Ecto neural progenitor cell (in vitro differentiated cells): ENCODE data around the gene N4BP3.
A peak's percentile ranks its signal among the peaks of the same experiment; 100 is the strongest.

Experiments
- DNase-seq: peaks from one replicate; pipeline ENCODE4 v3.0.0-alpha.2; 2018; ENCODE audit warnings: low spot score

The N4BP3 gene

DNA sequence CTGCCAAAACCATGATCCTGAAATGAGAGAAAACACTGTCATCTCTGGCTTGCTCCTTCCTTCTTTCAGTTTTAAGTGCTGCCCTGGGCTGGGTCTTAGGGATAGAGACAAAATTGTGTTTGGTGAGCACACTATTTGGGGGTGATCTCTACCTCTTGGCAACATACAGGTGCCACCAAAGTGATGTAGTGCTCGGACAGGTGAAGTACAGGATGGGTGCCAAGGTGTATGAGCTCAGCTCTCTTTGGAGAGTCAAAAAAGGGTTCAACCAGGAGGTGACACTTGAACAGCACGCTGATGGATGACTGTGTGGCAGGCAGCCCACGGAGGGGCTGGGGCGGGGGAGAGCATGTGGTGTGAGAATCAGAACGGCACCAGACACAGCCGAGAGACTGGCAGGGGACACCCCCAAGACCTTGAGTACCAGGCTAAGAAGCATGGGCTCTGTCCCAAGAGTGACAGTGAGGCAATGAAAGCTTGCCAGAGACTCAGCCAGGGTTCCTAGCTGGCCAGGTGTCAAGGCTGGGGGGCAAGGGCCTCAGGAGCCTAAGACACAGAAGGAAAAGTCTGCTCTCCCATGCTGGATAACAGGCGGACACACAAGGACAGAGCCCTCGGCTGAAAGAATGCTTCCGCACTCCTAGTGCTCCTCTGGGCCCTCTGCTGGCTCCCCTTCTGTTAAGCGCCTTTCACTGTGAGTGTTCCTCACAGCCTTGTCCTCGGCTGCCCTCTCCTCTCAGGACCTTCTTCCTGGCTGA is 37.8 kb downstream of the N4BP3 start:
- no peak for DNase-seq

DNA sequence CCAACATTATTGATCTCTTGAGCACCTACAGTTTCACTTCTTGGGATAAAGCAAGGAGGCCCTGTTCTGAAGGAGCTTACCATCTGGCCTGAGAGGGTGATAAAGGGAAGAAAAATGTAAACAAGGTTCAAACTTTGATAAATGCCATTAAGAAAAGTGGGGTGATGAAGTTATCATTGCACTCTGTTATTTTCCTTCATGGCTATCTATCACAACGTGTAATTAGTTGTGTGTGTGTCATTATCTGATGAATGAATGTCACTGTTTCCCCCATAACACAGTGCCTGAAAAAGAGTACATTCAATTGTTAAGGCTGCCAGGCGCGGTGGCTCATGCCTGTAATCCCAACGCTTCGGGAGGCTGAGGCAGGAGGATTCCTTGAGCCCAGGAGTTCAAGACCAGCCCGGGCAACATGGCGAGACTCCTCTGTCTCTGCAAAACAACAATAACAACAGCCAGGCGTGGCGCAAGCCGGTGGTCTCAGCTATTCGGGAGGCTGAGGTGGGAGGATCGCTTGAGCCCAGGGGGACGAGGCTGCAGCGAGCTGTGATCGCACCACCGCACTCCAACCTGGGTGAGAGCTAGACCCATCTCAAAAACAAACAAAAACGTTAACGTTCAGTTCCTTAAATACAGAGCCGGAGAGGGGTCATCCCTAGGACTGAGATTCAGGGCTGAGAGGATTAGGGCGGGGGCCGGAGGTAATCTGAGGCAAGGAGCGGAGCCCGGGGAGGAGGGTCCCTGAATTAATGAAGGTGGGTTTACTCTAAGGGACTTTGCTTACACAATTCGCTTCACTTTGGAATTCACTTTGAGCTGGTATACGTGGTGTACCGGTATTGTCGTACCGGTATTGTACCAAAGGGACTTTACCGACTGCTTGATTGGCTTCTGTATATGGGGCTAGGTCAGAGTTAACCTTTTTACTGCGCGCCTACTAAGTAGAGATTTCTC is 39.4 kb downstream of the N4BP3 start:
- no peak for DNase-seq

DNA sequence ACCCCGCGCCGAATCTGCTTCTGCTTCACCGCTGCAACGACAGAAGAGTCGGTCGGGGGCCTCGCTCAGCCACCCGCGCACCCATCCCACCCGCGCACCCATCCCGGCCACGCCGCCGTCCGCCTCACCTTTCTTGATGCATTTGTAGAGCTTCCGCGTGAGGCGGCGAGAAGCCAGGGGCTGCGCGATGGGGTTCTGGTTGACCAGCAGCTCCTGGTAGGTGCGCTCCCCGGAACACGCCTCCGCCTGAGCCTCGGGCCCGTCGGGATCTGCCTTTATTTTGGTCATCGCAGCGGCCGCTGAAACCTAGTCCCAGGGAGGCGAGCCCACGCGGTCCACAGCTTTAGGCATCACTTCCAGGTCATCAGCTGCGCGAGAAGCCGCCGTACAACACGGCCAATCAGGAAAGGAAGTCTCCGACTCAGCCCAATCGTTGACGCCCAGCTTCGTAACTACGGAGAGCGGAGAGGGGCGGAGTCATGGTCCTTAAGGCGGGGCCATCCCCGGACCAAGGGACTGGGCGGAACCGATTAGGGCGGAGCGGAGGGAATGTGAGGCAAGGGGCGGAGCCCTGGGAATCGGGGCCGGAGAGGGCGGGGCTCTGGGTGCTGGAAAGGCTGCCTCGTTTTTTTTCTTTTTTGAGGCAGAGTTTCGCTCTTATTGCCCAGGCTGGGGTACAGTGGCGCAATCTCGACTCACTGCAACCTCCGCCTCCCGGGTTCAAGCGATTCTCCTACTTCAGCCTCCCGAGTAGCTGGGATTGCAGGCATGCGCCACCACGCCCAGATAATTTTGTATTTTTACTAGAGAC is 40.4 kb downstream of the N4BP3 start, which contains the start of gene NHP2:
Gene NHP2, minus strand, starts transcription at position 356 of the 811 bp plus-strand sequence. Its CDS starts 68 bp downstream, at position 288.
- peak; percentile 98 for DNase-seq

DNA sequence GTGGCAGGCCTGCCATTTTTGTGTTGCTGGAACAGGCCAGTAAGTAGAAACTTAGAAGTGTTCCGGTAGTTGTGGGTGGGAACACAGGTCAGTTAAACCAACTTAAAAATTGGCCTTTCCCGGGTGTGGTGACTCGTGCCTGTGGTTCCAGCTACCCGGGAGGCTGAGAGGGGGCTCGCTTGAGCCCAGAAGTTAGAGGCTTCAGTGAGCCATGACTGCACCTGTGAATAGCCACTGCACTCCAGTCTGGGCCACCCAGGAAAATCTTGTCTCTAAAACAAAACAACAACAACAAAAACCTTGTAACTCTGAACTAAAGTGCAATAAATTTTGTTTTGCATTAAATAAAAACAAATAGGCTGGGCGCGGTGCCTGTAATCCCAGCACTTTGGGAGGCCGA is 41.7 kb downstream of the N4BP3 start:
- no peak for DNase-seq

DNA sequence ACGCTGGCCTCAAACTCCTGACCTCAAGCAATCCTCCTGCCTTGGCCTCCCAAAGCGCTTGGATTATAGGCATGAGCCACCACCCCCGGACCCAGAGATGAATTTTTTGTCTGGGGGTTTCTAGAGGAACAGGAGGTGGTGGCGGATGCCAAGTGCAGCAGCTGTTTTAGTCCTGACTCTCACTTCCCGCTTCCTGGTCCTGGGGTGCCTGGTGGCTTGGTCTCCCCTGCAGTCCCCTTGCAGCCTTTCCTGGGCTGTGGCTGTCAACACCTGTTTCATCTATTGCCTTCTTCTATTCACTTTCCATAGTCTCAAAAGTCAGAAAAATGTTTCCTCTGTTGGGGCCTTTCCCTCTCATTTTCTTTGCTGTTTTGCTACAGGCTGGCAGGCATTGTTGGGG is 46.8 kb downstream of the N4BP3 start:
- DNase-seq = no peak

DNA sequence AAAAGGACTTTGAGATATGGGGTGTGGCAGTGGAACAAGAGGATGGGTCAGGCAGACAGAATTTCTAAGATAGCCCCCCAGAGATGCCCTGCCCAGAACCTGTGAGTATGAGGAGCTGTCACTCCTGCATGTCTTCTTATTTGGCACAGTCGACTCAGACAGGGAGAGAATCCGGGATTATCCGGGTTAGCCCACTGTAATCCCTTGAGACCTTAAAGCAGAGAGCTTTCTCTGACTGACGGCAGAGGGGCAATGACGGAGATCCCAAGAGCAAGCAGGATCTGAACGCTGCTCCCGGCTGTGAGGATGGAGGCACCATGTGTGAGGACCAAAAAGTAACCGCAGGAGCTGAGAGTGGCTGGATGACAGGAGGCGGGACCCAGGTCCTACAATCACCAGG is 49.1 kb downstream of the N4BP3 start:
- DNase-seq = no peak

DNA sequence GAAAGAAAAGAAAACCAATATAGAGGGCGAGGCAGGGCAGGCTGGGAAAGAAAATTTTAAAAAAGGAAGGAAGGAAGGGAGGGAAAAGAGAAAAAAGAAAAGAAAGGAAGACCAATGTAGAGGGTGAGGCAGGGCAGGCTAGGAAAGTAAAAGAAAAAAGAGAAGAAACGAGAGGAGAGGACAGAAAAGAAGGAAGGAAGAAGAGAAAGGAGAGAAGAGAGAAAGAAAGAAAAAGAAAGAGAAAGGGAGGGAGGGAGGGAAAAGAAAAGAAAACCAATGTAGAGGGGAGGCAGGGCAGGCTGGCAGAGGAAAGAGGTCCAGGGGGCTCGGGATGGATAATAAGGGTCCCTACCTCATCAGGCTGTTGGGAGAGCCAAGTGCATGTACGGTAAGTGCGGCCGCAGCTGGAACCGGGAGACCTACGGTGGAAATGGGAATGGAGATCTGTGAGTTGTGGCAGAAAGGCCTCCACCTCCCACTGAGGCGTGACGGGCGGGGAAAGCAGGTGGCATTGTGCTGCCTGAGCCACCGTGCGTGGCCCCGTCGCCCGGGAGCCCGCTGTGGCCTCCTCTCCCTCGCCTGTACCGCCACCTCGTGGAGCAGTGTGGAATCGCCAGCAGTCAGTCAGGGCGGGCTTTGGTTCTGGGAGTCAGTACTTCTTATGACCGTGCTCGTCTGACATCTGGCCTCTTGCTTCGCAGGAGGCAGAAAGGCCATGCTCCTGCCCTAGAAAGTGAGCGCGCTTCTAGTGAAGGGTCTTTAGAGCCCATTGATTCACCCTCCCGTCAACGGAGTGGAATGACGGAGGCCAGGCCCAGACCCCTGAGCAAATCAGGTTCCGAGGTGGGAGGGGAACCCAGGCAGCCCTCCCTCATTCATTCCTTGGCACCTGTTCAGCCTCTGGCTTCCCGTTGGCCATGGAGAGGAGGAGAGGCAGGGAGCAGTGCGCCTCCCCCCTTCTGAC is 50.7 kb downstream of the N4BP3 start:
- DNase-seq = peak; percentile 94

DNA sequence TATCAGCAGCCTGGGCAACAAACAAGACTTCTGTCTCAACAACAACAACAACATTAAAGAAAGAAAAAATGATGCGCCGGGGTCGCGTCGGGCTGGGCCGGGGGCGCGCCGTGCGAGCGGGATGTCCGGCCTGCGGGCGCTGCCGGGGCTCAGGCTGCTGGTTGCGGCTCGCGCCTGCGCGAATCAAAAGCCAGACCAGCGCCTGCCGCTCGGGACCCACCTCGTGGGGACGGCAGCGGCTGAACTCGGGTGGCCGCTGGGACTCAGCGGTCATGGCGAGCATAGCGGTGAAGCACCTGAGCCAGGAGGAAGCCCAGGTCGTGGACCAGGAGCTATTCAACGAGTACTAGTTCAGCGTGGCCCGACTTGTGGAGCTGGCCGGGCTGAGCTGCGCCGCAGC is 52.2 kb downstream of the N4BP3 start:
- DNase-seq = no peak

DNA sequence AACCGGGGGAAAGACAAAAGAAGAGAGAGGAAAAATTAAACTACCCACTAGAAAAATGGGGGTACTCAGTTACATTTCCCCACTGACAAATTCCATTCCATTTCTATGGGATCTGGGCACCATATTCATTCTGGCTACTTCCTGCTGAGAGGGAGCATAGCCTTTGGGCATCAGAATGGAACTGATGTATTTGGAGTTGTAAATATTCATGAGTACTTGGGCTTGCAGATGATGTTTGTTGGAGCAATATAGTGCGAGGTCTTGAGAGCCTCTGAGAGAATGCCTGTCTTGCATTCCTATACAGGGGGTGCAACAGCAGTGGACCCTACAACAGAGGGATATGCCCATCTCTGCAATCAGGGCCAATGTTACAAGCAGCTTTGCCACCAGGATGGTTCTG is 57.1 kb downstream of the N4BP3 start:
- DNase-seq = no peak

DNA sequence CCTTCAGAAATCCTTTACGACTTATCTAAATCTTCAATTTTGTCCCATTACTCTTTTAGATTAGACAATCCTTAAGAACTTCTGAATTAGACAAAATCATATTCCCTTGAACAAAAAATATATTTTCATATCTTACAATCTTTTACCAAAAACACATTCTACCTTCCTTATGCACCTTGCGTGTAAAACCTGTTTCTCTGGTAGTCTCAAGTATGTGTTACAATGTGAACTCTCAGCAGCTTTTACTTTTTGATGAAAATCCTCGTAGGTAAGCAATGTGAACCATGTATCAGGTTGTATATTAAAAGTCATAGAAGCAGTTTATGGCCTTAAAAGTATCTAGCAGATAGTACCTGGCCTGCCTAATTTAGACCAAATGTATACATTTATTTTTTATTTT is 61.1 kb downstream of the N4BP3 start:
- no peak for DNase-seq
